Caco-2 (cell line): ENCODE data around the gene NPAS4. TPM values are rescaled to one million over a fixed set of nuclear protein-coding genes. Genes with fewer than 3 reads are reported as not detected.

Experiments
- BruUV-seq: library from RNA; stranded (reverse); fragments of 400-500 nt; replicated peaks from 2 replicates; lab custom pipeline; 2021; lab: Mats Ljungman, UMichigan
- CTCF ChIA-PET: fragments of 300-600 bp; sonication (Branson Sonifier 250); formaldehyde crosslinking; loops from one replicate; lab custom pipeline; 2022; ENCODE audit warnings: antibody characterized with exemption; lab: Charles Lee
- POLR2A ChIA-PET: fragments of 300-600 bp; sonication (Branson Sonifier 250); formaldehyde crosslinking; loops from one replicate; lab custom pipeline; 2022; ENCODE audit warnings: antibody characterized with exemption; lab: Charles Lee
- DNase-seq, 2 experiments: peaks; one replicate each; pipeline versions ENCODE4 v3.0.0 to v3.0.0-alpha.2; 2020 to 2022
- H3K27me3 ChIP-seq: replicated peaks from 2 replicates; pipeline ENCODE4 v1.6.0; 2011; ENCODE audit warnings: low read length; ENCODE audit not compliant: control insufficient read depth, insufficient read depth
- H3K36me3 ChIP-seq: 2 replicates; pipeline ENCODE4 v1.5.1; 2011; ENCODE audit warnings: low read length; ENCODE audit not compliant: control insufficient read depth, insufficient read depth
- H3K4me1 ChIP-seq: fragments of 250-450 bp; sonication (Bioruptor Pico); 2 replicates; pipeline ENCODE4 v1.5.1; 2020; ENCODE audit warnings: mild to moderate bottlenecking
- H3K4me3 ChIP-seq: 2 replicates; pipeline ENCODE4 v1.5.1; 2011; ENCODE audit warnings: low read depth, mild to moderate bottlenecking, control low read depth, low read length
- H3K9me3 ChIP-seq: fragments of 250-450 bp; sonication (Bioruptor Pico); 2 replicates; pipeline ENCODE4 v1.5.1; 2020; ENCODE audit warnings: mild to moderate bottlenecking, moderate library complexity
- H3K27ac Mint-ChIP-seq: one replicate; pipeline ENCODE4 v1.8.0; 2022; ENCODE audit warnings: mixed read lengths; ENCODE audit not compliant: unreplicated experiment
- H3K27me3 Mint-ChIP-seq: one replicate; pipeline ENCODE4 v1.8.0; 2022; ENCODE audit warnings: mixed read lengths; ENCODE audit not compliant: insufficient read depth, unreplicated experiment
- H3K36me3 Mint-ChIP-seq: one replicate; pipeline ENCODE4 v1.8.0; 2022; ENCODE audit warnings: mild to moderate bottlenecking, mixed read lengths; ENCODE audit not compliant: insufficient read depth, unreplicated experiment
- H3K4me1 Mint-ChIP-seq: one replicate; pipeline ENCODE4 v1.8.0; 2022; ENCODE audit warnings: low read depth, mixed read lengths; ENCODE audit not compliant: unreplicated experiment
- H3K4me3 Mint-ChIP-seq: one replicate; pipeline ENCODE4 v1.8.0; 2022; ENCODE audit warnings: mild to moderate bottlenecking, moderate library complexity, mixed read lengths; ENCODE audit not compliant: unreplicated experiment
- H3K9me3 Mint-ChIP-seq: one replicate; pipeline ENCODE4 v1.8.0; 2022; ENCODE audit warnings: mixed read lengths; ENCODE audit not compliant: unreplicated experiment
- intact Hi-C: fragments of 100-400 bp; cut with micrococcal nuclease; formaldehyde crosslinking; loops from one replicate; pipeline ENCODE4 v1.10.0; 2022; ENCODE audit not compliant: unreplicated experiment
- total RNA-seq: library from RNA; stranded (reverse); gene quantifications from 2 replicates; pipeline ENCODE4 v1.2.3, GENCODE V29; 2022
- TF ChIP-seq, protein P1 (sequence below), 2 experiments: fragments of 200-600 bp in 1 of 2; IDR thresholded peaks; 1 replicate in 1 of 2; 2 replicates in 1 of 2; pipeline versions ENCODE4 v1.5.1 to v1.8.0; 2011 to 2022; ENCODE audit warnings: antibody characterized with exemption in 1 of 2, control low read depth in 1 of 2, inconsistent platforms in 1 of 2, low read depth in 1 of 2, low read length in 1 of 2, mild to moderate bottlenecking in 1 of 2, moderate library complexity in 1 of 2; ENCODE audit not compliant: insufficient read depth in 1 of 2, severe bottlenecking in 1 of 2, unreplicated experiment in 1 of 2

Gene NPAS4
- total RNA-seq, 1 experiment from 2014 or later: not detected

DNA sequence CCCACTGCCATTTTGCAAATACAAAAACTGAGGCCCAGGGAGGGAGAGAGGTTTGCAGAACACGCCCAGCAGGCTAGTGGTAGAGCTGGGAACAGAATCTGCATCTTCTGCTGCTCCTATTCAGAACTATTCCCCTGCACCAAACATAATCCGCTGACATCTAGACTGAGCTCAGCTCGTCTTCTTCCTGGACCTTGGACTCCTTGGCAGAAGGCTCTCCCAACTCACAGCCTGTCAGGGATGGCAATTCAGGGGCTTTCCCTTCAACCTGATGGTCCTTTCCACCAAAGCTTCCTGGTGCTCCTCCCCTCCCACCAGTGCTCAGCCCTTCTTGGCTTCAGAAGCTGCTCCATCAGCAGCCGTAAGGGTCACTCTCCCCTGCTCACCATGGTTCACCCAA is 9.5 kb upstream of the NPAS4 start:
- H3K4me3 Mint-ChIP-seq: no peak overlapping the region

DNA sequence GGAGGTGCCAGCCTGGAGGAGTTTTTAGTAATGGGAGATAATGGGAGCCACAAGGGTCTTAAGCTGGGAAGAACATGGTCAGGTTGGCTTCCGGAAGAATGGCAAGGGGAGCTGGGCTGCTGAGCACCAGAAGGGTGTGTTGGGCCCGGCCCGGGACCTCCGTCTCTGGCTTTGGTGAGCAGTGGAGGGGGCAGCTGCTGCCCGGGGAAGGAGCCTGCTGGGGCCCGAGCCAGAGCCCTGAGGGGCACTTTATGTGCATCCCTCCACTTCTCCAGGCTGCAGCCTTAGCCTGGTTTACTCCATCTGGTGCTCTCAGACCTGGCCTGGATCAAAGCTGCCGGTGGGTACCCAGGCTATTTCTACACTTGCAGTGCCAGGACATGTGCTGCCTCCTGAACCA is 8.7 kb upstream of the NPAS4 start:
- no peak overlapping the region for H3K27ac Mint-ChIP-seq
- no peaks in the 10 kb centered on the region for H3K4me1 ChIP-seq
- H3K9me3 ChIP-seq: no peaks in the 10 kb centered on the region
- TF ChIP-seq, protein P1, sequence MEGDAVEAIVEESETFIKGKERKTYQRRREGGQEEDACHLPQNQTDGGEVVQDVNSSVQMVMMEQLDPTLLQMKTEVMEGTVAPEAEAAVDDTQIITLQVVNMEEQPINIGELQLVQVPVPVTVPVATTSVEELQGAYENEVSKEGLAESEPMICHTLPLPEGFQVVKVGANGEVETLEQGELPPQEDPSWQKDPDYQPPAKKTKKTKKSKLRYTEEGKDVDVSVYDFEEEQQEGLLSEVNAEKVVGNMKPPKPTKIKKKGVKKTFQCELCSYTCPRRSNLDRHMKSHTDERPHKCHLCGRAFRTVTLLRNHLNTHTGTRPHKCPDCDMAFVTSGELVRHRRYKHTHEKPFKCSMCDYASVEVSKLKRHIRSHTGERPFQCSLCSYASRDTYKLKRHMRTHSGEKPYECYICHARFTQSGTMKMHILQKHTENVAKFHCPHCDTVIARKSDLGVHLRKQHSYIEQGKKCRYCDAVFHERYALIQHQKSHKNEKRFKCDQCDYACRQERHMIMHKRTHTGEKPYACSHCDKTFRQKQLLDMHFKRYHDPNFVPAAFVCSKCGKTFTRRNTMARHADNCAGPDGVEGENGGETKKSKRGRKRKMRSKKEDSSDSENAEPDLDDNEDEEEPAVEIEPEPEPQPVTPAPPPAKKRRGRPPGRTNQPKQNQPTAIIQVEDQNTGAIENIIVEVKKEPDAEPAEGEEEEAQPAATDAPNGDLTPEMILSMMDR (IDR thresholded peaks at IDR 0.05; ENCODE audit: insufficient read depth in 1 of 2, low read depth in 1 of 2, low read length in 1 of 2, severe bottlenecking in 1 of 2, unreplicated experiment in 1 of 2): no peak
- ChIA-PET POLR2A (no interaction called here), CTCF (interaction anchor here (1.5 to 1.7 kb wide), 3 partner anchors 26 to 266 kb away, joined by 3 to 8 read pairs (median 4); partner anchors contain the start of genes MRPL11 and RBM4B)
- no TSS peak for BruUV-seq
- no peaks in the 10 kb centered on the region for H3K4me1 Mint-ChIP-seq
- H3K36me3 ChIP-seq: no peaks in the 10 kb centered on the region
- H3K27me3 Mint-ChIP-seq: peaks cover 18% of the 10 kb centered on the region
- H3K4me3 Mint-ChIP-seq: no peak overlapping the region
- H3K27me3 ChIP-seq: no peaks in the 10 kb centered on the region; the same call in 1 of the 2 replicates
- no peak overlapping the region for H3K4me3 ChIP-seq
- H3K9me3 Mint-ChIP-seq: no peaks in the 10 kb centered on the region
- intact Hi-C loops: no loop called here
- no peak for DNase-seq
- H3K36me3 Mint-ChIP-seq: no peaks in the 10 kb centered on the region

More for the DNA sequence above, 9.5 kb upstream of the NPAS4 start:
- CTCF ChIA-PET: interaction anchor here (1.5 to 1.7 kb wide), 4 partner anchors 25 to 267 kb away, joined by 3 to 8 read pairs (median 4); partner anchors contain the start of genes DPP3, MRPL11 and RBM4B
- Mint-ChIP-seq H3K27ac (no peak overlapping the region), H3K36me3 (no peaks in the 10 kb centered on the region), H3K9me3 (no peaks in the 10 kb centered on the region), H3K4me1 (no peaks in the 10 kb centered on the region), H3K27me3 (peaks cover 20% of the 10 kb centered on the region)
- POLR2A ChIA-PET: no interaction called here
- Histone ChIP-seq H3K9me3 (no peaks in the 10 kb centered on the region), H3K4me1 (no peaks in the 10 kb centered on the region), H3K27me3 (no peaks in the 10 kb centered on the region), H3K4me3 (no peak overlapping the region), H3K36me3 (no peaks in the 10 kb centered on the region)
- BruUV-seq: no TSS peak
- intact Hi-C loops: no loop called here
- TF ChIP-seq, protein P1 (IDR thresholded peaks at IDR 0.05; ENCODE audit: insufficient read depth in 1 of 2, low read depth in 1 of 2, low read length in 1 of 2, severe bottlenecking in 1 of 2, unreplicated experiment in 1 of 2): no peak
- DNase-seq: no peak

DNA sequence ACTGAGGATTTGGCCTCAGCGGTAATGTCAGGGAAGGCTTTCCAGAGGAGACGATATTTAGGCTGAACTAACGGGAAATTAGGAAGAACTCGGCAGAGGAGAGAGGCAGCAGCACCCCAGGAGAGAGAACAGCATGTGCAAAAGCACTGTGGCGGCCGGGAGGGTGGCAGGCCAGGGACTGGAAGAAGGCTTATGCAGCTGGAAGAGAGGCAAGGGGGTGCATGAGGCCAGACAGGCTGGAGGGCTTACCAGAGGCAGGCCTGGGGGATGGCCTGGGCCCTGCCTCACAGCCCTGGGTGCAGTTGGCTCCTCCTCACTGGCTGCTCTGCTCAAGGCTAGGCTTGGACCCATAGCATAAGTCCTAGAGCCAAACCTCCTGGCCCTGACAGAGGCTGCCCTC is 7.7 kb upstream of the NPAS4 start:
- CTCF ChIA-PET: no interaction called here
- intact Hi-C loops: no loop called here
- POLR2A ChIA-PET: no interaction called here

More for the DNA sequence above, 7.7 kb upstream of the NPAS4 start:
- Histone ChIP-seq H3K4me3 (no peak overlapping the region), H3K36me3 (no peaks in the 10 kb centered on the region), H3K9me3 (no peaks in the 10 kb centered on the region), H3K4me1 (no peaks in the 10 kb centered on the region), H3K27me3 (no peaks in the 10 kb centered on the region; the same call in 1 of the 2 replicates)
- no TSS peak for BruUV-seq
- H3K4me1 Mint-ChIP-seq: peaks cover 5% of the 10 kb centered on the region
- H3K36me3 Mint-ChIP-seq: no peaks in the 10 kb centered on the region
- no peak for DNase-seq
- H3K27me3 Mint-ChIP-seq: peaks cover 21% of the 10 kb centered on the region
- H3K27ac Mint-ChIP-seq: no peak overlapping the region
- TF ChIP-seq, protein P1 (IDR thresholded peaks at IDR 0.05; ENCODE audit: insufficient read depth in 1 of 2, low read depth in 1 of 2, low read length in 1 of 2, severe bottlenecking in 1 of 2, unreplicated experiment in 1 of 2): no peak
- H3K9me3 Mint-ChIP-seq: no peaks in the 10 kb centered on the region
- no peak overlapping the region for H3K4me3 Mint-ChIP-seq
